Measurements from ENCODE around the gene BRD3OS.

The BRD3OS gene

DNA sequence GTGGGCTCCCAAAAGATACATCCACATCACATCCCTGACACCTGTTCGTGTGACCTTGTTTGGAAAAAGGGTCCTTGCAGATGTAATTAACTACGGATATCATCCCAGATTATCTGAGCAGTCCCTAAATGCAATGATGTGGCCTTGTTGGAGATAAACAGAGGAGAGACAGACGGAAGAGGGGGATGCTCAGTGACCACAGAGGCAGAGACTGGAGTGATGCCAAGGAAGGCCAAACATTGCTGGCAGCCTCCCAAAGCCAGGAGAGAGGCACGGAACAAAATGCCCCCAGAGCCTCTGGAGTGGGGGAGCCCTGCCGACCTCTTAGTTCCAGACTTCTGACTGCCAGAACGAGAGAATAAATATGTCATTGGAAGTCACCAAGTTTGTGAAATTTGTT lies 18.1 kb upstream of the BRD3OS start:
- DNase-seq = no peak

DNA sequence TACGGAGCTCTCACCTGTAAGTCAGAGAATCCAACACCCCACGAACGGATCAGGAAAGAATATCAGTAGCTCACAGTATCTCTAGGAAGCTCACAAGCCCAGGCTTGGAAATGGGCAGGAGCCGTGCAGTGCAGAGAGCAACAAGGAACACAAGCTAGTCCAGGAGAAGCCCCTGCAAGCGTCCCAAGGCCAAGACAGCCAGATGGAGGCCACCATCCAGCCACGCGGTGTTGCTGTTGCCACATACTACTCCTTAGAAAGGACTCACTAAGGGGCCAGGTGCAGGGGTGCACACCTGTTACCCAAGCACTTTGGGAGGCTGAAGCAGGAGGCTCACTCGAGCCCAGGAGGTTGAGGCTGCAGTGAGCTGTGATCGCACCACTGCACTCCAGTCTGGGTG lies 17.7 kb upstream of the BRD3OS start:
- DNase-seq = no peak

DNA sequence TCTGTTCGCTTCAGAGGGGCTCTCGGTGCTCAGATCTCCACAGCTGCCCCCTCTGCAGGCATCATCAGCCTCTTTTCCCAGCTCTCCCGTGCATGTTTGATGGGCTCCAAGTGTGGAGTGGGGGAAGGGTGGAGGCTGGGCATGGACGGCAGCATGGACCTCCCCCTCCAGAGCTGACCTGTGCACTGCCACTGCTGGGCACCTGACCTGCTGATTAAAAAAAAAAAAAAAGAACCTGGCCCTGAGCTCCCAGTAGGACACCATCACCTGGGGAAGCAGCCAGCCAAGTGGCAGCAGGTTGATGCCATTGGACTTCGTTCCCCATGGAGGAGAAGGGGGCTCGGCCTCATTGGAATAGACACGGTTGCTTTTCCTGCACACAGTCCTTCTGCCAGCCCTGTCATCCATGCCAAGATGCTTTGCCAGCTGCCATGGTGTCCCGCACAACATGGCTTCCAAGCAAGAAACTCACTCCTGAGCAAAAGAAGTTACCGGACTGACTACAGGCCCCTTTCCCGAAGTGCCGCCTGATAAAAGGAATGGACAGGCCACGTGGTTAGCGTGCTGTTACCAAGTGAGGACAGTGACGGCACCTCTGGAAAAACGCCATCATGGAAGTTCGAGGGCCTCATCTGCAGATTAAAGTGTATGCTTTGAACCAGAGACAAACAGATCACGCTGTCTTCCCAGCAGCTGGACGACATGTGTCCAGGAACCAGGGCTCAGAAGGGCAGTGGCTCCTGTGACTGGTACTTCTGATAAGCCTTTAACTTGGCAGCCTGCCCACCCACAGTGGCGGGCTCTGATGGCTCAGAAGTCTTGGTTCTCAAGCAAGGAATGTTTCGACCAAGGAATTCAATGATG lies 14.7 kb upstream of the BRD3OS start:
- no peak for DNase-seq

DNA sequence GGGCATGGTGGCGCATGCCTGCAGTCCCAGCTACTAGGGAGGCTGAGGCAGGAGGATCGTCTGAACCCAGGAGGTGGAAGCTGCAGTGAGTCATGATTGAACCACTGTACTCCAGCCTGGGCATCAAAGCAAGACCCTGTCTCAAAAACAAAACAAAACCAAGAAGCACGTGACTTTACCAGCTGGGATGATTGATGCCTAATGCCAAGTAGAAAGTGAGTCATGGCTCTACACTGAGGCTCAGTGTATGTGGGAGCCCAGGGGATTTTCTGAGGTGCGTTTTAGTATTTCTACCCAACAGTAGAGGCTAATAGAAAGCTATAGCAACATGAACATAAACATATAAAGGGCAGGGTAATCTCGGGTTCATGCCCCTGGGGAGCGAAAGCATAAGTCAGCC lies 13.9 kb upstream of the BRD3OS start:
- no peak for DNase-seq

DNA sequence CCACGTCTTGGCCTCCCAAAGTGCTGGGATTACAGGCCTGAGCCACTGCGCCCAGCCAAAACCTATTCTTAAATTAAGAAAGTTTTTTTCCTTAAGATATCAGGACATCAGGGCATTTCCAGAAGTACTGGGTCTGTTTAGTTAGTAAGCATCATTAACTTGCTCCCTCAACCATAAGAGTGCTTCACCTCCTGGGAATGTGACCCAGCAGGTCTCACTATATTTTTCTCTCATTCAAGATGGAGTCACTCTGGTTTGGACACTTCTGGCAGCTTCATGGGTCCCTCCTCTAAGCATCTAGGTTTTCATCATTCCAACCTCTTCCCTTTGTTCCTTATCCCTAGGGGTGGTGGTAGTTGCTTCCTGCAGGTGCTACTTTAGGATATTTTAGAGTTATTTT lies 10.3 kb upstream of the BRD3OS start:
- DNase-seq = no peak

DNA sequence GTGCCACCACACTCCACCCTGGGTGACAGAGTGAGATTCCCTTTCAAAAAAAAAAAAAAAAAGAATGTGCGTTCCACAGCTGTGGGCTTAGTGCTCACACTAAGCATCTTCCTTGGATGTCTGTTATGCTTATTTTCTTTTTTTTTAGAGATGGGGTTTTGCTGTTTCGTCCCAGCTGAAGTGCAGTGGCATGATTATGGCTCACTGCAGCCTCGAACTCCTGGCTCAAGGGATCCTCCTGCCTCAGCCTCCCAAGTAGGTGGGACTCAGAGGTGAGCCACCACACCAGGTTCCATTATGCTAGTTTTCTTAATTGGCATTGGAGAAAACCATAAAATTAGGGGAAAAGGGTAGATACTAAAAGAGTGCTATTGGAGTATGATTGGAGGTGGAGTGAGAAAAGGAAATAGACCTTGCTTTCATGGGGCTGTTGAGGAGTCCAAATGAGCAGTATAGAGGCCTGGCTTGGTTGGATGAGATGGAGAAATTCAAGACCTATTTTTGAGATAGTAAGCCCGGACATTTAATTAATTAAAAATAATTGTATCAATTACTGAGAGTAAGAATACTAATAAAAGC lies 978 bp upstream of the BRD3OS start:
- no peak for DNase-seq

DNA sequence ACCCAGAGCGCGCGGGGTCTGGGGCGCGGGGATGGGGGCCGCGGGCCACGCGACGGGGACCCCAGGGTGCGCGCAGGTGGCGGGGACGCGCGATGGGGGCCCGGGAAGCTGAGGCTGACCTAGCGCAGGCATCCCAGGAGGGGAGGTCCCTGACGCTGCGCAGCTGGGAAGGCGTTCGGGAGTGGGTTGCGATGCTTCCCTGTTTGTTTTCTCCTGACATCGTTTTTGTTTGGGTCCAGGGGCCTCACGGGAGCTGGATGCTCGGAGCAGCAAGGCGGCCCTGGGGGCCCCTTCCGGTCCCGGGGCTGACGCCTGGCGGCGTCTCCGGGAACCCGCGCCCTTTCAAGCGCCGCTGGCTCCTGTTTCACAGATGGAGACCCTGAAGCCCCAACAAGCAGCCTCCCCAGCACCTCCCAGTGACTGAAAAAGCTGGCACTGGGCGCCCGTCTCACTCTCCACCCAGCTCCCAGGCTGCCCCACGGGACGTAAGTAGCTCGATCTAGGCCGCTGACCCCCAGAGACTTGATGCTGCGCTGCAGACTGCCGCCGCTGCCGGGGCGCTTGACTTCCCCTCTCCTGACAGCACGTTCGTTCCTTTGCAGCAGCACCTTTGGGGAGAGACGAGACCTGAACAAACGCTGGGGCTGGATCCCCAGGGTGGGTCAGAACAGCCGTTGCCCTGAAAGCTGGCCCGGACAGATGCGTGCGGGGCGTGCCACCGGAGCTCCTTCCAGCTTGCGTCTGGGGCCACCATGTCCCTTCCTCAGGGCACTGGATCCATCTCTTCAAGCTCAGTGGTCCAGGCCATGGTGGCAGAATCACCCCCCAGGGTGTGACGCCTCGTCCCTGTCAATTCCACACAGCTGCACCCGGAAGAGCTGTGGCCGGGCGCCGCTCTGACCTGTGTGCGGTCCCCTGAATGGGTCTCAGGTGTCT lies 593 bp downstream of the BRD3OS start:
- DNase-seq = no peak

DNA sequence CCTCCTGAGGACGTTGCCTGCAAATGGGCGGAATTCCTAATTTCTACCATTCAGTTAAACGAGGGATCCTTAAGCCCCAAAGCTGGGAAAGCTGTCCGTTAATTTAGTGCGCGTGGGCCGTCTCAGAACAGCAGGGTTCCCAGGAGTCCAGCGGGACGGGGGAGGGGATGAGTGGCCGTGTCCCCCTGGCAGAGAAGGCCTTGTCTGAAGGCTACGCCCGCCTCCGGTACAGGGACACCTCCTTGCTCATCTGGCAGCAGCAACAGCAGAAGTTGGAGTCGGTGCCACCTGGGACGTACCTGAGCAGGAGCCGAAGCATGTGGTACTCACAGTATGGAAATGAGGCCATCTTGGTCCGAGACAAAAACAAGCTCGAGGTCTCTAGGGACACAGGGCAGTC lies 1.3 kb downstream of the BRD3OS start:
- DNase-seq = no peak

DNA sequence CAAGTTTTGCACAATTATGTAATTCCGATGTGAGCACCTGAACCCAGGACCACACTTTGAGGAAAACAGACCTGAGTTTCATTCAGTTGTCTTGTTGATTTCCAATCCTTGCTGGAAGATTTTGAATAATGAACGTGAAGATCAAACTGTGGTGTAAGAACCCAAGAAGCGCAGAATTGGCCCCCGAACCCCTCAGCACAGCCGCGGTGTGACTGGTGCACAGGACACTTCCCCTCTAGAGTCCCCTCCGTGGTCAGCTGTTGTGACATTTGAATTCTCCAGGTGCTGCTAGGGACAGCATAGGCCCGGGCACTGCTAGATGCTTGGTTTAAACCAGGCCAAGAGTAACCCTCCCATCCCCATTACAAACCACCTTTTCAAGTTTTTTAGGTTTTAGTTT lies 1.7 kb downstream of the BRD3OS start:
- no peak for DNase-seq

DNA sequence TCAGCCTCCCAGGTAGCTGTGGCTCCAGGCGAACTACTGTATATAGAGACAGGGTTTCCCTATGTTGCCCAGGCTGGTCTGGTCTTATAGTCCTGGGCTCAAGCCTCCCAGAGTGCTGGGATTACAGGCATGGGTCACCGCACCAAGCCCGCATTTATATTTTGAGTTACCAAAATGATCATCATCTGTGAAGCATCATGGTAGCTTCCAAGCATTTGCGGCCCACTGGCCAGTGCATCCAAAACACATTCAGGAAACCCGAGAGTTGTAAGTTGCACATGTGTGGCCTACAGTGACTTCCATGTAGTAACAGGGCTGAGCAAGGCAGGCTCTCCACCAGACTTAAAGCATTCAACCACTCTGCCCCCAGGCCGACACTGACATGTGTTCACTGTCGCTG lies 2.3 kb downstream of the BRD3OS start:
- DNase-seq = no peak

DNA sequence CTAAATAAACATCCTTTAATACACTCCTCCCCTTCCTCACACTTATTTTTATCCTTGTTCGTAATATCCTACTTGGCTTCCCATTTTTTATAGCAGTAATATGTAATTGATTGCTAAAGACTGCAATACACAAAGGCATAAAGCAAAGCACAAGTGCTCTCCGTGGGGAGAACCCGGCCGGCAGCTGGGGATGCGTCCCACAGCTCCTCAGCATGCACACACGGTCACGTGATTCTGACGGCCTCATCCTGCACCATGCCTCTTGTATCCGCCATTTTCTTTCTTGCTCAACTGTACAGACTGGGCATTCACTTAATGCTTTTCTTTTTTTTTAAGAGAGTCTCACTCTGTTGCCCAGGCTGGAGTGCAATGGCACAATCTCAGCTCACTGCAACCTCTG lies 2.8 kb downstream of the BRD3OS start:
- no peak for DNase-seq

DNA sequence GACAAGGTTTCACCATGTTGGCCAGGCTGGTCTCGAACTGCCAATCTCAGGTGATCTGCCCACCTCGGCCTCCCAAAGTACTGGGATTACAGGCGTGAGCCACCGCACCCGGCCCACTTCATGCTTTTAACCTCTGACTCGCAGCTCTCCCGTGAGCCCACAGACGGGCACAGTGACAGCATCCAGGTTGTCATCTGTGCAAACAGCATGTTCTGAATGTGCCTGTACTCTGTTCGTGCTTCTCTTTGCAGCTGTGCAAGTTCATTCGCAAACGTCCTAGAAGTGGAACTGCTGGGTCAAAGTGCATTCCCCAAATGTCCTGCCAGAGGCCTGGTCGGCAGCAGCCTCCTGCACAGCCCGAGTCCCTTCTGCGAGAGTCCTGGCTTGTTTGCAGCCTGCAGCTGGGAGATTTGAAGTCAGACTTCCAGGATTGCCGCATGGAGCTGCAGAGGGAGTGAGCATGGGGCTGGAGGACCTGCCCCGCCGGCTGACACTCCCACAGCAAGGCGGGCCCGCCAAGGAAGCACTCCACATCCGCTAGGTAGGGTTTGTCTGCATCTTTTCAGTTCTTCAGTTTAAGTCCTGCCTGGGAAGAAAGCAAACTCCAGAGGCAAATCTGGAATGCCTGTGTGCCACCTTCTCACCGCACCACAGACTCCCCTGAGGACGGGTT lies 3.4 kb downstream of the BRD3OS start:
- DNase-seq = no peak

DNA sequence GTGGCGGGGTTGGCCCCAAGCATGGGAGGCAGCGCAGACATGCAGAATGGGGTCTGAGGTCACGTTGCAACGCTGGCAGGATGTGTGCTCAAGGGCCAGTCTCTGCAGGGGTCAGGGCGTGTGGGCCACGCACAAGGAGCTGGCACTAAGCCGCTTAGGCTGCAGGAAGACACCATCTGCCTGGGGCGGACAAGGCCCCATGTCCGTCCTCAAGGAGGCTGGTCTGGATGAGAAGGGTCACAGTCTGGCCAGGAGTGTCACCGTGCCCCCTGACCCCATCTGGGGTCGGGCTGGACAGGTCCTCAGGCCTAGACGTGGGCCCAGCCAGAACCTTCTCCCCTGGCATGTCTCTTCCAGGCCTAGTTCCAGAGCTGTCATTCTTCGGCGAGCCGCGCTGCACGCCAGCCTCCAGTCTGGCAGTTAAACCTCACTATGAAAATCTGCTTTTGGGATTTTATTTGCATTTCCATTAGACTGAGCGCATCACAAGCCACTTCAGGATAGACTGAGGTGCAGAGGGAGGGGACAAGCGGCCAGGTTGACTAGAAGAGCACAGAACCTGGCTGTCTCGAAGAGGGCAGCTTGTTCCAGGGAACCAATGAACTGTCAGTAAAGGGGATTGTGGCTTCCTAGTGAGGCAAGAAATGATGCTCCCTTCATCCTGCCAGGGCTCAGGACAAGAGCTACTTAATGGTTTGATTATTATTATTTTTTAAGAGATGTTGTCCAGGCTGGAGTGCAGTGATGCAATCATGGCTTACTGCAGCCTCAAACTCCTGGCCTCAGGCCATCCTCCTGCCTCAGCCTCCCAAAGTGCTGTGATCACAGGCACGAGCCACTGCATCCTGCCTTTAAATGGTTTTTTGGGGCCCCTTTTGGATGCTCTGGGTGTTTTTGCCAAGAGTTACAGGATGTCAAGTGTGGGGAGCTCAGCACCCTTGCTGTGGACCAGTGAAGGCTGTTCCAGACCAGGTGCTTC lies 4.3 kb downstream of the BRD3OS start:
- DNase-seq = no peak

DNA sequence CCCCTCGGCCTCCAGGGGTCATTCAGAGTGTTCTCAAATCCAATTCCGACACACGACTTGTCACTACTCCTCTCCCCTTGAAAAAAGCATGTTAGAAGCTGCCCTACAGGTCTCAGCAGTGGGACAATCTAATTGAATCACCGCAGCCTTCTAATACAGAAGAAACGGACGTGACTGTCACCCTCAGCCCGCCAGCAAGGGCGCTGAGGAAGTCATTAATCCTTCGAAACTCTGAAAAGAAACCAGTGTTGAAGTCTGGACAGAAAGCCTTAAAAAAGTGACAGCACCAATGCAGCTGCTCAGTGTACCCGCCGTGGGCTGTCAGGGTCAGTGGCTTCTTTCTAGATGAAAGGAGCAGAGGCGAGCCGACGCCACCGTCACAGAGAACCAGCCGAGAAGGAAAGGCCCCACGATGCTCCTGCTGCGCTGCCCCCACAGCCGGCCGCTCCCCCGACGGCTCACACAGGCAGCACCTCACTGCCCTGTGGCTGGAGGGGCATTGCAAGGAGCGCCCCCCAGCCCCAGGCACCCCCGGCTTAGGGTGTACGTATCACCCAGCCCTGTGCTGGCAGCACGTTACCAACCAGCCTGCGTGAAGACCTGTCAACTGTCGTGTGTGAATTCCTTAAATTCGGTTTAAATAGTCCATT lies 5.7 kb downstream of the BRD3OS start:
- no peak for DNase-seq

DNA sequence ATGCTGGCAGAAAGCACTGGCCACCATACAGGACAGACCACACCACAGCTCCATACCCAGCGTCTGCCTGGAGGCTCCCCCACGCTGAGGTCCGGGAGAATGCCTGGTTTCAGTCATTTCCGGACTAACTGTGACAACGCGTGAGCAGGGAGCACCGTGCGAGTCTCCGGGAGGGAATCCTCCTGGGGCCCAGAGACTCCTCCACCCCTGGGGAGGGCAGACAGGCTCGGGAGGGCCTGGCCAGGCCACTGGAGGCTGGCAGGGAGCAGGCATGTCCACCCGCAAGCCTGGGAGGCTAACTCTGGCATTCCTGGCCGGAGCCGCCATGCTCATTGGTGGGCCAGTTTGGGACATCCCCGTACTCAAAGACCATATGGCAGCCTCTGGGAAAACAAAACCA lies 6.5 kb downstream of the BRD3OS start:
- no peak for DNase-seq

DNA sequence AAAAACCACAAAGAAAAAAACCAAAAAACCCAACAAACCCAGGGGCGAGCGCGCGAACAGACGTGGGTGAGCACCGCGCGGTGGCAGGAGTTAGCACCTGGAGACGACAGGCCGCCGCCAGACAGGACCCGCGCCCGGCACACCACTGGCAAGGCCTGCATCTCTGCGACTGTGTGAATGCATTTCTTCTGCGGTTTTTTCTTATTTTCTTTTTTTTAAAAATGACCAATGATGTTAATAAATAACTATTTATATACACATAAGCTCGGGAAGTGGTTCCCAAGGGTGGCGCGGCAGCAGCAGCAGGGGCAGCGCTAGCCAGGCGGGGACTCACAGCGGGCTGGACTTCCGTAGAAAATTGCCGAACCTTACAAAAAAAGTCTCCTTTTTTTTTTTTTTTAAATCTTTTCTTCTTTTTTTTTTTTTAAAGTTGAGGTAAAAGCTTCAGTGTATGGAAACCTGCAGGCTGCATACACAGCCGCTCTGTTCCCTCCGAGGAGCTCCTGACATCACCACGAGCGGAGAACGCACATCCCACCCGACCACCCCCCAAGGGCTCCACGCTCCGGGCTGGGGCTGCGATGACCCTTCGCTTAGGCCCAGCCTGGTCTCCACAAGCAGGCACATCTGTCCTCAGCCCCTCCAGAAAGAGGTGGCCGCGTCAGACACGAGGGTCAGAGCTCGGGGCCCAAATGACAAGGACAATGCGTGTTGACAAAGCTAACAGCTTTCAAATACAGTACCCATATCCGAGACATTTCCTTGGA lies 7.4 kb downstream of the BRD3OS start:
- DNase-seq = no peak

DNA sequence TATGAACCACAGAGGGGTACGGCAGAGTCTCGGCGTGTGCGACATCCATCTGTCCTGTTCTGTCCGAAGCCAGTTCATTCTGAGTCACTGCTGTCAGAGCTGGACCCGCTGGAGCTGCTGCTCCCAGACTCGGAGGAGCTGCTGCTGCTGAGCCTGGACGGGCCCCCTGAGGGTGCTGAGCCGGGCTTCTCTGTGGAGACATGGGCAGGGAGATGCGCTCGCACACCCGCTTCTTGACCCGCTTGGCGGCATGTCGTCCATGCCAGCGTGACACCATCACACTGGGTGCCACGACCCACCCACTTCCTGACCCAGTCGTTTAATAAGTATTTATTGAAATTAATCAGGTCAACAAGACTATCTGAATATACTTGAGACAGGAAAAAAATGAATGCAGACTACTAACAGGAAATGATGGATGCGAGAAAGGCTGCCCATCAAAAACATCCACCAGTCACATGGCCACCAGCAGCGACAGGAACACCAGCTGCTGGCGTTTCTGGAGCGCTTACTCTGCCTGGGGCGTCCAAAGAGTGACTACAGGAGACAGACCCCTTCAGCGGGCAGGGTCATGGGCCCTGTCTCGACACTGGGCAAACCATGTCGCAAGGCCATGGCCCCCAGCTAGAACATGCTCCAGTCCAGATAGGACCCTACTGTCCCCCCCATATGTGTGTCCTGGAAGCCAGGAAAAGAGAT lies 8.4 kb downstream of the BRD3OS start:
- no peak for DNase-seq

DNA sequence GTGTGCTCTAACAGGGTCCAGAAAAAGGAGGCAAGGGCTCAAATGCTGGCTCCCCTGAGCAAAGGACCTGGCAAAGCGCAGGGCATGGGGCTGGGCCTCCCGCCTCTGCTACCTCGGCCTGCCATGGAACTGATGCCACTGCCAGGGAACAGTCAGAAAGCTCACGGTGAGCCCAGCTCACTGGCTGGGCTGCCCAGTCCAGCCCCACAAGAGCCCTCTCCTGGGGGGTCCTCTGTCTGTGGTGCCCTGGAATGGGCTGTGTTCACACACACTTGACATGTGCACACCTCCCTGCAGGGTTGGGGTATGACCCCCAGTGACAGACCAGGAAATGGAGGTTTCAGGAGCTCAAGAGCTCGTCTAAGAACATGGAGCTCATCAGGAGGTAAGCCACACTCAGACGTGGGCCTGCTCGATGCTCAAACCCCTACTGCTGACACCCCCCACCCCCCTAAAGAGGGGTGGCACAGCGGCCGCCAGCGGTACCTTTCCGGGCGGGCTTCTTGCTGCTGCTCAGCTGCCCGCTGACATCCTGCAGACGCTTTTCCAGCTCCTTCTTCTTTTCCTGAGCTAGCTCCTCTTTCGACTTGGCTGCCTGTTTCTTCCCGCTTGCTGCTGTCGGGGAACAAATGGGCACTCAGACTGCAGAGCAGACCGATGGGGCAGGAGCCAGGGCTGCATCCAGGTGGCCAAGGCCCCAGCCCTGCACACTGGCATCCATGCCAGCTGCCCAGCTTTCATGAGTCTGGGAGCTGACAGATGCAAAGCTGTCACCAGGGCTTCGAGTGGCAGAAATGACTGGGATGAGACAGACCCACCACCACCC lies 9.1 kb downstream of the BRD3OS start:
- no peak for DNase-seq
